Activated CD4-positive, alpha-beta T cell treated with anti-CD3 and anti-CD28 coated beads, Interleukin-2, amount 50 U/mL, for 1 hour (primary cell): Measurements from ENCODE around the gene SNRNP48.

Source experiments
- DNase-seq: peaks from one replicate; pipeline ENCODE4 v3.0.0-alpha.2; 2020

Gene SNRNP48, protein sequence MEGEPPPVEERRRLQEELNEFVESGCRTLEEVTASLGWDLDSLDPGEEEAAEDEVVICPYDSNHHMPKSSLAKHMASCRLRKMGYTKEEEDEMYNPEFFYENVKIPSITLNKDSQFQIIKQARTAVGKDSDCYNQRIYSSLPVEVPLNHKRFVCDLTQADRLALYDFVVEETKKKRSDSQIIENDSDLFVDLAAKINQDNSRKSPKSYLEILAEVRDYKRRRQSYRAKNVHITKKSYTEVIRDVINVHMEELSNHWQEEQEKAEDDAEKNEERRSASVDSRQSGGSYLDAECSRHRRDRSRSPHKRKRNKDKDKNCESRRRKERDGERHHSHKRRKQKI

DNA sequence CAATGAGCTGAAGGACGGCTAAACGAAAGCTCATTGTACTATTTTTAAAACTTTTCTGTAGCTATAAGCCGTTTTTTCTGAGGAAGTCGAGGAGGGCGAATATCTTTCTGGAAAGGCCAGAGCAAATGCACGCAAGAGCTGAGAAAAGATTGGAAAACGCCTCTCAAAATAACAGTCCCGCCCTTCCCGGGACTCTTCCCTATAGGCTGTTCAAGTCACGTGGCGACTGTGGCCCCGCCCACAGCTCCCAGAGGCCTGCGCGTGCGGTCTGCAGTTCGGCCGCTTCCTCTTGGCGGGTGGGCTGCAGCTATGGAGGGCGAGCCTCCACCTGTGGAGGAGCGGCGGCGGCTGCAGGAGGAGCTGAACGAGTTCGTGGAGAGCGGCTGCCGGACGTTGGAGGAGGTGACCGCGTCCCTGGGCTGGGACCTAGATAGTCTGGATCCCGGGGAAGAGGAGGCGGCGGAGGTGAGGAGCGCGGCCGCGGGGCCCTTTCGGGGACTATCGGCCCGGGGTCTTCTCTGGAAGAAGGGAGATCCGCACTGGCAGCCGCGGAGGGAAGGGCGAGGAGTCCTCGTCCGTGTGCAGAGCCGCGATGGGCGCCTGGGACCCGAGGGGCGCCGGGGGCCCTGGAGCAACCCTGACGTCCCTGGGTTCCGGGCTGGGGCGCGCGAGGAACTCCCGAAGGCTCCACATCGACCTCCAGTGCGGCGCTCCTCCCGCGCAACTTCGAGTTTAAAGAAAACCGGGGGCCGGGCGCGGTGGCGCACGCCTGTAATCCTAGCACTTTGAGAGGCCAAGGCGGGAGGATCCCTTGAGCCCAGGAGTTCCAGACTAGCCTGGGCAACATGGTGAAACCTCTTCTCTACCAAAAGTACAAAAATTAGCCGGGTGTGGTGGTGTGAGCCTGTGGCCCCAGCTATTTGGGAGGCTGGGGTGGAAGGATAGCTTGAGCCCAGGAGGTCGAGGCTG lies at the start of gene SNRNP48:
SNRNP48 (plus strand) TSS at position 250 of the 969 bp plus-strand sequence; CDS start at position 310, 60 bp downstream.
- DNase-seq = peak; percentile 91

DNA sequence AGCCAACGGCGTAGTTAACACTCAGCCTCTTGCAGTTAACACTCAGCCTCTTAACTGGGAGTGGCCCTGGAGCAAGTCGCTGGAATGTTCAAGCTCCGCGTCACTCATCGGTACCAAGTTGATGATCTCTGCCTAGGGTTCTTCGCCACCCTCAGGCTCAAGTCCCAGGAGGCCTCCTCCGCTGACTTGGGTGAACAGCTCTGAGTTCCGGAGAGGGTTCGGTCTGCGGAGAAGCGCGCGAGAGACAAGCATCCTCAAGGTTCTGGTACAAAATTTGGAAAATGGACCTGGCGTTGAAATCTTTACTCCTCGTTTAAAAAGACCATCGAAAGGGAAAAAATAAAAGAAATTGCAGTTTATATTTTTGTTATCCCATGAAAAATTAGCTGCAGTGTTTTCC lies 49.4 kb upstream of the SNRNP48 start:
- no peak for DNase-seq

DNA sequence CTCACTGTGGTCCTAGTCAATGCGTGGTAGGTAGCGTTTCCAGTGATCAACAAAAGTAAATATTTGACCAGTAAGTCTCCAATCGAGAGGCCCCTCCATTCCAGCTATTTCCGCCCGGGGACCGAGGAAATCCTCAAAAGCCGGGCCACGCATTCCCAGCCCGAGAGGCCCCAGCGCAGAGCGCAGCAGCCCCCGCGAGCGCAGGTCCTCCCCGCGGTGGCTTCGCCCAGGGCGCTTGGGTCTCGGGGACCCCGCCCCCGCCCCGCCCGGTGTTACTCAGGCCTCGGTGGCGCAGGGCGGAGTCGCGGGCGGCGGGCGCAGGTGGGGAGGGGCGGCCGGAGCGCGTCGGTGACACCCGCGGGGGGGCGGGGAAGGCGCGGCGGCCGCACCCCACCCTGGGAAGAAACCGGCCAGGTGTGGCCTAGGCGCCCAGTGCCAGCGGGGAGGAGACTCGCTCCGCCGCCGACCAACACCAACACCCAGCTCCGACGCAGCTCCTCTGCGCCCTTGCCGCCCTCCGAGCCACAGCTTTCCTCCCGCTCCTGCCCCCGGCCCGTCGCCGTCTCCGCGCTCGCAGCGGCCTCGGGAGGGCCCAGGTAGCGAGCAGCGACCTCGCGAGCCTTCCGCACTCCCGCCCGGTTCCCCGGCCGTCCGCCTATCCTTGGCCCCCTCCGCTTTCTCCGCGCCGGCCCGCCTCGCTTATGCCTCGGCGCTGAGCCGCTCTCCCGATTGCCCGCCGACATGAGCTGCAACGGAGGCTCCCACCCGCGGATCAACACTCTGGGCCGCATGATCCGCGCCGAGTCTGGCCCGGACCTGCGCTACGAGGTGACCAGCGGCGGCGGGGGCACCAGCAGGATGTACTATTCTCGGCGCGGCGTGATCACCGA lies 48.6 kb upstream of the SNRNP48 start, which contains the start of gene DSP:
DSP (plus strand) TSS at position 497 of the 890 bp plus-strand sequence; CDS start at position 742, 245 bp downstream.
- DNase-seq = no peak

DNA sequence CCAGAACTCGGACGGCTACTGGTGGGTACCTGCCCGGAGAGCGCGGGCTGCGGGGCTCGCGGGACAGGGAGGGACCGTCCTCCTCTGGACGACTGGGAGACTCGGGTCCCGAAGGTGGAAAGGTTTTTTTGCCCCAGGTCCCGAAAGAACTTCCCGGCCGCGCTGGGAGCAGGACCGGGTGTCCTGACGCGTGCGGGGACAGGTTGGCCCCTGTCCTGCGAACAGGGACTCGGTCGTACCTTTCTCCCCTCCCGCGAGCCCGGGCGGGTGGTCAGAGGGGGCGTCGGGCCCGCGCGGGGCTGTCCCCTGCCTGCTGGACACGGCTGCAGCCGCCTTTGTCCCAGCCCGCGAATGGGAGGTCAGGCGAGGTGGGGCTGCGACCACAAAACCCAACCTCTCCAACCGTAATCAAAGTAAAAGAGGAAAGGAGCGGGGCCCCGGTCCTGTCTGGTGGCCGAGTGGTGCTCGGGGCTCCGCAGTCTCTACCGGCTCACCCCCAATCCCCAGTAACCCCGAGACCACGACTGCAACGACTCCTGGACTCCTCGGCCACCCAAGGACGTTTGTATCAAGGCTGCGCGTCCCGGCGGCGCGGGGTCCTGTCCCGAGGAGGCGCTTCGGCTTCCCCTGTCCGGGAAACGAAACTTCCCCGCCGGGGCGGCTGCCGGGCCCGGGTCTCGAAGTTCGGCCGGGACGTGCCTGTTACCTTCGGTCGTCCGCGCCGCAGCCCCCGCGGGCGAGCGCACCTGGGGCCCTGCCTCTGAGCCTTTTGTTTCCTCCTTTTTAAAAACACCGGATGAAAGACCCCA lies 47.7 kb upstream of the SNRNP48 start:
- no peak for DNase-seq

DNA sequence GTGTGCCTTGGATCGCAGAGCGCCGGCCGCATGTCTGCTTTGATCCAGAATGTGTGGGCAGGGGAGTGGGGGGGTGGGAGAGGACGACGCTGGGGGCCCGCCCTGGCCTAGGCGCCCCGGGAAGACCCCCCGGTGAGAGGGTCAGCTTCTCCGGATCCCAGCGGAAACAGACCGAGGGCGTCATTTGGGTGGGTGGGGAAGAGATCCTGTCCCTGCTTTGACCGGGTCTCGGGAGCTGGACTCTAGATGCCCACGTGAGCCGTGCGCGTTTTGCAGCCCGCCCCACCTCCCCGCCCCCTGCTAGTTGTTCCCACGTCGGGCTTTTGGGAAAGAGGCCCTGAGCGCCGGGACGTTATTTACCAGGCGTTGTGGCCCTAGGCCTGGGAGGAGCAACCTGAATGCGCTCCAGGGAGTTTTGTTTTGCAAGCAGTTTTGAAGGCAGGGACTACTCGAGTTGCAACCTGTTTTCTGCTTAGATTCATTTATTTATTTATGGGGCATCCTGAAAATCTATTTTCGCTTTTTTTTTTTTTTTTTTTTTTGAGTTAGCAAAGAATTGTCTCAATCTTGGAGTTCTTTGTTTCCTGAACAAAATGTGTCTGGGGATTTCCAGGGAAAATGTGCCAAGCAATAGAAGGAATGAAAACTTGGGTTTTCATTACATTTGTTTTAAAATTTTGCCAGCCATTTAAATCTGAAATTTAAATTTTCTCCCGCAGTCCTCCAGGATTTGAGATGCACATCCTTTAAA lies 46.9 kb upstream of the SNRNP48 start:
- no peak for DNase-seq

DNA sequence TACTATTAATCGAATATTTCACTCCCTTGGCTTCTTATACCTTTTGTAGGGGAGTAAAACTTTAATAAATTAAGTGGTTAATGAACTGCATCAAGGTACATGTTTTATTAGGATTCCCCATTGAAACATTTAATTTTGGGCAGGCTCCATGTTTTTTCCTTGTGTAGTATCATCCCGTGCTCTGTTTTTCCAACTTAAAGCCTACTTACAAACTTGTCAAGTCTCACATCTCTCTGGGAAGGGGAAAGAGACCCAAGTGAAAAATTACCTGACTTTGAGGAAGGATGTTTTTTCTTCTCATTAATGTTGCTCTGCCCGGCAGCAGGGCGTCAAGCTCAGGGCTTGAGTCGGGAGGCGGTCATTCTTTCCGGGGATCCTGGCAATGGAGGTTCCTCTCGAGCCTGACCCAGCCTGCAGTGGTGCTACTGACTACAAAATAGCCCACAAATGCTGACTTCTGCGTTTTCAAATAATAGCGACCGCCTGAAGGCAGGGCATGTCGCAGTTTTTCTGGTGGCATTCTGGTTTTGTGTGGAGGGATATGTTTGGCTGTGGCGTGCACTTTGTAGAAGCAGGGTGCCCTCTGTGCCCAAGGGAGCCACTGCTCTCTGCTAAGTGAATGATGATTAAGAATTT lies 46.1 kb upstream of the SNRNP48 start:
- DNase-seq = no peak

DNA sequence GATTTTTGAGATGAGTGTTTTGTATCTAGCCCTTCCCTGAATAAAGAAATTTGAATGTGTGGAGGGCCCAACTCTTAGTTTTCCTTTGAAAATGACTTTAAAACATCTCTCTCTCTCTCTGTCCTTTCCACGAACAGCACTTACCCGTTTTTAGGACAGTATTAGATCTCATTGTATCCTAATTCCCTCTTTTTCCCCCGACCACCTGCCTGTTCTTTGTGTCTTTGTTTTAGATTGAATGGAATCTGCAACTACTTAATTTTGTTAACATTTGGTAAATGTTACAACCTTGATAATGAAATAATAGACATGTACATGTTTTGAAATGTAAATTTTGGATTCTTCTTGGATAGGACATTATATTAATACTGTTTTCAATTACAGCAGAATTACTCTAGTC lies 45.4 kb upstream of the SNRNP48 start:
- DNase-seq = no peak

DNA sequence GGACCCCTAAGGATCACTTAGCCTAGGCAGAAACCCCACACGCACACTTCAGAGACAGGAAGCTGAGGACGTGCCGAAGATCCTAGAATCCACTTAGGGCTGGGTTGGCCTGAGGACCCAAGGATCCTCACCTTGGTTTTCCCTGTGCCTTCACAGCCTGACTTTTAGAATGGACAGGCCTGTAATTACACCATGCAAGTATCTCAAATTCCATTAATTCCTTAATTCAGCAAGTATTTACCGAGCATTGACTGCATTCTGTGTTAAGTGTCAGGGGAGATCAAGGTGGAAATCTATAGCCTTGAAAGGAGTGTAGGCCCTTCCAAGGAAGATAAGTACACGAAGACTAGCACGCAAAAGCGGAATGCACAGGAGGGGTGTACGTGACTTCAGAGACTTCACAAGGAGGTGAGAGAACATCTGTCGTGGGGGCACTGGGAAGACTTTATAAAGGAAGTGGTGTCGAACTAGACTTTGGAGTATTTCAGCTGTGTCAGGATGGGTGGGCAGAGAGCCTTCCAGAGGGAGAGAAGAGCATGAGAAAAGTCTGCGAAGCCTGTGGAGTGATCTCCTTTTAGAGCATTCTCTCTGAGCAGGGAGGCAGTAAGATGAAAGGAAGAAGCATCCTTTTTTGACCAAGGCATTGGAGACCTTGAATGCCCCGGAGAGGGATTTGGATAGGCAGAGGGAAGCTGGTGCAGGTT lies 44.5 kb upstream of the SNRNP48 start:
- no peak for DNase-seq

DNA sequence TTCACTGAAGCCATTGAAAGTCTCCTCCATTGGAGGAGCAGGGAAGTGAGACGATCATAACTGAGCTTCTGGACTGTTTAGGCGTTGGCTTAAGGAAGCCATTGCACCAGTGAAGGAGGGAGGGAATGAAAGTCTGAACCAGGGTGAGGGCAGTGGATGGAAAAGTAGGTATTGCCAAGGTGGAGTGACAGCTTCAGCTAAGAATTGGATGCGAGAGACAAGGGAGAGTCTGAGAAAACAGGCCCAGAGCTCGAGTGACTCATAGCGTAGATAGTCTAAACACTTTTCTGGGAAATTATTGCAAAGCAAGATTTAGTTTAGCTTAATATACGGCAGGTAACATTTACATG lies 44.0 kb upstream of the SNRNP48 start:
- DNase-seq = no peak

DNA sequence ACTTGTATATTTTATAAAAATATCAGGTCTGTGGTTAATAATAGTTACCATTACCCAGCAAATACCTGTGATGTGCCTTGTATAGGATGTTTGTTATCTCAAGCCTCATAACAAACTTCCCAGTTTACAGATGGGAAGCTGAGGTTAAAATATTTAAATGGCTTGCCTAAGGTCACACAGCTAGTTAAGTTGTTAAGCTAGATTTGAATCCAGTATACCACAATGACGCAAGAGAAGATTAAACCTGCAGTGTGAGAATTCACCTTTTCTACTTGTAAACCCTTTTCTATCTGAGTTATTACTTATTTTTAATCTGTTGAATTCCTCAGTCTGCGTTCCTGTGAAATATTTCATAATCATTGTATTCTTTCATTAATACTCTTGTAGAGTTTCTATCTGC lies 43.6 kb upstream of the SNRNP48 start:
- DNase-seq = no peak

DNA sequence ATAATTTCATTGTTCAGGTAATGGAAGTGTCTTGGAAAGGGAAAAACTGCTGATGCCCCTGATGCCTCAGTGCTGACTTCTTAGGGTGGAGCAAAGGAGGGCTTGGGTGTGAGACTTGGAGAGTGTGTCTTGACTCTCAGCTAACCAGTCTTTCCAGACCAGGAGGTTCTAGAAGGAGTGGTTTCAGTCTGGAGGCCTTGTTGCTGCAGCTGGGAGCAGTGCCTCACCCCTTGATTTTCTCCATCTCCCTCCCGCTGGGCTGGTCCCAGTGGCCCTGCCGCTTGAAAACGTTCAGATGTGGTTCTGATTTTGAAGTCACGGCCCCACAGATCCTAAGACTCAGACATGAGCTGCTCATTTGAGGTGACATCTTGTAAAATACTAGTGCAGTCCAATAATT lies 43.1 kb upstream of the SNRNP48 start:
- DNase-seq = no peak

DNA sequence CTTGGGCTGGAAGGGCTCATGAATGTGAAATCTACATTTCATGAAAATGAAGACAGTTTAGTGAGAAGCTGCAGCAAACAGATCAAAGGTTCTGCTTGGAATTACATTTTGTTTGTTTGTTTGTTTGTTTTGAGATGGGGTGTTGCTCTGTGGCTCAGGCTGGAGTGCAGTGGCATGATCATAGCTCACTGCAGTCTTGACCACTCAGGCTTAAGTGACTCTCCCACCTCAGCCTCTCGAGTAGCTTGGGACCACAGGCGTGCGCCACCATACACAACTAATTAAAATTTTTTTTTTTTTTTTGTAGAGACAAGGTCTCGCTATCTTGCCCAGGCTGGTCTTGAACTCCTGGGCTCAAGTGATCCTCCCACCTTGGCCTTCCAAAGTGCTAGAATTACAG lies 42.7 kb upstream of the SNRNP48 start:
- DNase-seq = no peak

DNA sequence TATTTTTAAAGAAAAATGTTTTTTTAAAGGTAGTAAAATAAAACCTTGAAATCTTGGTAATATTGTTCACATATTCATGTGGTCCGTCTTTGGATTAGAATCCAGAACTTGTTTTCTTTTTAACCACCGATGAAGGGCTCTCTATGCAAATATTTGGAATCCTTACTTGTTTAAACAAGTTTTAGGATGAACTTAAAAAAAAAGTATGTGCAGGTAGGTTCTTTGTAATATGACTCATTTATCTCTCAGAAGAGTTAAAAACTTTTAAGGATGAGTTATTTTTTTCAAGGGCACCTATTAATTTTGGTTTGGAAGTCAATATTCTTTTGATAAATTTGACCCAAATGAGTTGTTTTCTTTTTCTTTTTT lies 39.6 kb upstream of the SNRNP48 start:
- DNase-seq = no peak

DNA sequence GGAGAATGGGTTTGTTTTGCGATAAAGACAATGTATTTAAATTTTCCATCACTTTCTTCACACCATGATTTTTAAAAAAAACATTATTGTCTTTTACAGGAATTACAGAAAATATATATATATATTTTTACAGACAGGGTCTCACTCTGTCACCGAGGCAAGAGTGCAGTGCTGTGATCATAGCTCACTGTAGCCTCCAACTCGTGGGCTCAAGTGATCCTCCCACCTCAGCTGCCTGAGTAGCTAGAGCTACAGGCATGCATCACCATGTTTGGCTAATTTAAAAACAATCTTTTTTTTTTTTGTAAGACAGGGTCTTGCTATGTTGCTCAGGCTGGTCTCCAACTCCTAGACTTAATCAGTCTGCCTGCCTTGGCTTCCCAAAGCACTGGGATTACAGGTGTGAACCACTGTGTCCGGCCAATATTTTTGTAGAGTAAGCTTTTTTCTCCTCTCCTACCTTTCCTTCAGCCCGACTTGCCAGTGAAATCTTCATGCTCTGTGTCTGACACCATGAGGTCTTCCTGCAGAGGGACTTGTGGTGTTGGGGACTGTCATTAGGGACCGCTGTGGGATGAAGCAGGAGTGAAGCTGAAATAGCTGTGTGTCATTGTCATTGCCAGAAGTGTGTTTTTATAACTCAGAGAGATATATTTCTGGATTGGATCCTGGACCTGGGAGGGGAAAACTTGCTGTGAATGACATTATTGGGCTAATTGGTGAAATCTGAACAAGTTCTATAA lies 35.3 kb upstream of the SNRNP48 start:
- DNase-seq = no peak

DNA sequence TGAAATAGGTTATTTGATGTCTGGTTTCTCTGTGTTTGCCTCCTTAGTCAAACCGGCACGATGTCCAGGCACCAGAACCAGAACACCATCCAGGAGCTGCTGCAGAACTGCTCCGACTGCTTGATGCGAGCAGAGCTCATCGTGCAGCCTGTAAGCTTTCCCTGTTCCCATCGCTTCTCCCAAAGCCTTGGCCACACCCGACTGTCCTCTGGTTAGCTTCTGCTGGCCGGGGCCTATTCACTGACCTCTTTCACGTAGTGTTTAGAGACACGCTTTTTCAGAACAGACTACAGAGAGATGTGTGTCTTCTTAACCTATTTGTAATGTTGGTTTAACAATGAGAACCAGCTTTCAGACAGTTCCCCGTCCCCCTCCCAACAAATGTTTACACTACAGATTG lies 34.3 kb upstream of the SNRNP48 start:
- DNase-seq = no peak

DNA sequence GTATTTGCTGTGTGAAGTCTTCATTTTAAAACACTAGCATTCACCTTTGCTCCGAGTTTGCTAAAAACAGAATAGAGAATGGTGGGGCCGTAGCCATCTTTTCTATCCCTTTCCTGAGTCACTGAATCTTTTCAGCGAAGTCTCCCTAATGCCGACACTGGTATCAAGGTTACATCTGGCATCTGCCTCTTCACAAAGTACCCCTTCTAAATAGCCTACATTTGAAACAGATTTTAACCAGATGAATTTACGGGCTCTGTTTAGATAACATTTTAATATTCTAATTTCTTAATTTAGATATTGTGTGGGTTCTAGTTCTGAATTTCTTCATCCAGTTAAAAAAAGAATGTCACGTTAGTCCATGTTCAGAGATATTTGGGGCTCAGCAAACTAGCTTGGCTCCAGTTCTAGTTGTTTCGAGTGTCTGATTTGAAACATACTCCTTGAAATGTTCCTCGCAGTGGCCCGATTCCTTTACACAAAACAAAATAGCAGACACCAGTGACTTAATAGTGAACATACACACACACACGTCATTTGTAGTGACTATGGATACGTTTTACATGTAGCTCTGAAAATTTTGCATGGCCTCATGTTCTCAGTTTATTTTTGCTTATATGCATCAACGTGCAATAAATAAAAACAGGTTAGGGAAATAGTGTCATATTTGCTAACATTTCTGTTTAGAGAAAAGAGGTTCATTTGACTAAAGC lies 33.4 kb upstream of the SNRNP48 start:
- DNase-seq = no peak

DNA sequence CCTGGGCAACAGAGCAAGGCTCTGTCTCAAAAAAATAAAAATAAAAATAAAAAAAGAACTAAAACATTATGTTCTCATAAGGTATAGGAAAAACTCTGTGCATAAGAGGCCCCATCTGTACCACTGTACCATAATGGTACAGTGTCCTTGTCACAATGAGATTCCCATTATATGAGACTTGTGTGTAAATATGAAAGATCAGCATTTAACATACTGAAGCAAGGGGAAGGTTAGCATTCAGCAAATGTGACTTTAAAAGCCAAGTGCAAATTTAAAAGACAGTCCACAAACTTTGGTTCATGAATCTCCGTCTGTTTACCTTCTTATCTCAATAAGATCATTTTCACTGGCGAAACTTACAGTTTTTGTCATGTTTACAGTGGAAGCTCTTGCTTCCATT lies 32.3 kb upstream of the SNRNP48 start:
- DNase-seq = no peak

DNA sequence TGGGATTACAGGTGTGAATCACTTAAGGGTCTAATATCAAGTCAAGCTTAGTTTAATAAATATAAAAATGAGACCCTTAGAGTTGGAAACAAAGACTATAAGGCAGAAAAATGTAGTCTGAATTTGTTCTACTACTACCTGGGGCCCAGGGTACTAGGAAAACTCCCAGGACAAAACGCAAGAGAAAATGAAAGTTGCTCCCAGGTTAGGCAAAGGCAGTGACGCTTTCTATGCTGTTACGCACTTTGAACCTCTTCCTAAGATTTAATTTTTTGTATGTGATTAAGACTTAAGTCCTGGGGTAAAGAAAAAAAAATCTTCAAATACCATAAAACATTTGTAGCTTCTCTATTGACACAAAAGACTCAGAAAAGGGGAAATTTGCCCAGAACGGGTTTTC lies 31.2 kb upstream of the SNRNP48 start:
- no peak for DNase-seq

DNA sequence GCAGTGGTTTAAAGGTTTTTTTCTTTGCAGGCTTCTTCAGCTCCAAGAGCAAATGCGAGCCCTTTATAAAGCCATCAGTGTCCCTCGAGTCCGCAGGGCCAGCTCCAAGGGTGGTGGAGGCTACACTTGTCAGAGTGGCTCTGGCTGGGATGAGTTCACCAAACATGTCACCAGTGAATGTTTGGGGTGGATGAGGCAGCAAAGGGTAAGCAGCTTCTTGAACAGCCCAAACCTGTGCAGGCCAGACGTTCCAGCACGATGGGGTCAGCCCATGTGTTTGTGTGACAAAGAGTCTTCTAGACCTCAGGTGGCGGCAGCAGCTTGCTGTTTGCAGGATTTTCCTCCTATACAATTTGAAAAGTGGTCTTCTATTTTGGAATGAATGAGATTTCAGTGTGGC lies 30.8 kb upstream of the SNRNP48 start:
- DNase-seq = no peak
